Measurements from ENCODE around the gene FADD. TPM values are rescaled to one million over a fixed set of nuclear protein-coding genes. Genes with fewer than 3 reads are reported as not detected.

FADD gene
- total RNA-seq, 1 donor from 2014 or later: 23.0 TPM

DNA sequence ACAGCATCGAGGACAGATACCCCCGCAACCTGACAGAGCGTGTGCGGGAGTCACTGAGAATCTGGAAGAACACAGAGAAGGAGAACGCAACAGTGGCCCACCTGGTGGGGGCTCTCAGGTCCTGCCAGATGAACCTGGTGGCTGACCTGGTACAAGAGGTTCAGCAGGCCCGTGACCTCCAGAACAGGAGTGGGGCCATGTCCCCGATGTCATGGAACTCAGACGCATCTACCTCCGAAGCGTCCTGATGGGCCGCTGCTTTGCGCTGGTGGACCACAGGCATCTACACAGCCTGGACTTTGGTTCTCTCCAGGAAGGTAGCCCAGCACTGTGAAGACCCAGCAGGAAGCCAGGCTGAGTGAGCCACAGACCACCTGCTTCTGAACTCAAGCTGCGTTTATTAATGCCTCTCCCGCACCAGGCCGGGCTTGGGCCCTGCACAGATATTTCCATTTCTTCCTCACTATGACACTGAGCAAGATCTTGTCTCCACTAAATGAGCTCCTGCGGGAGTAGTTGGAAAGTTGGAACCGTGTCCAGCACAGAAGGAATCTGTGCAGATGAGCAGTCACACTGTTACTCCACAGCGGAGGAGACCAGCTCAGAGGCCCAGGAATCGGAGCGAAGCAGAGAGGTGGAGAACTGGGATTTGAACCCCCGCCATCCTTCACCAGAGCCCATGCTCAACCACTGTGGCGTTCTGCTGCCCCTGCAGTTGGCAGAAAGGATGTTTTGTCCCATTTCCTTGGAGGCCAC lies 3.3 kb downstream of the FADD start:
- no peak for DNase-seq
- Histone ChIP-seq H3K27me3 (ENCODE audit: low read depth) (no peaks in the 10 kb centered on the region), H3K4me1 (peaks cover 20% of the 10 kb centered on the region), H3K4me3 (no peak overlapping the region), H3K36me3 (peaks cover 39% of the 10 kb centered on the region), H3K27ac (no peak overlapping the region), H3K9me3 (no peaks in the 10 kb centered on the region)
- TF ChIP-seq, protein P1, sequence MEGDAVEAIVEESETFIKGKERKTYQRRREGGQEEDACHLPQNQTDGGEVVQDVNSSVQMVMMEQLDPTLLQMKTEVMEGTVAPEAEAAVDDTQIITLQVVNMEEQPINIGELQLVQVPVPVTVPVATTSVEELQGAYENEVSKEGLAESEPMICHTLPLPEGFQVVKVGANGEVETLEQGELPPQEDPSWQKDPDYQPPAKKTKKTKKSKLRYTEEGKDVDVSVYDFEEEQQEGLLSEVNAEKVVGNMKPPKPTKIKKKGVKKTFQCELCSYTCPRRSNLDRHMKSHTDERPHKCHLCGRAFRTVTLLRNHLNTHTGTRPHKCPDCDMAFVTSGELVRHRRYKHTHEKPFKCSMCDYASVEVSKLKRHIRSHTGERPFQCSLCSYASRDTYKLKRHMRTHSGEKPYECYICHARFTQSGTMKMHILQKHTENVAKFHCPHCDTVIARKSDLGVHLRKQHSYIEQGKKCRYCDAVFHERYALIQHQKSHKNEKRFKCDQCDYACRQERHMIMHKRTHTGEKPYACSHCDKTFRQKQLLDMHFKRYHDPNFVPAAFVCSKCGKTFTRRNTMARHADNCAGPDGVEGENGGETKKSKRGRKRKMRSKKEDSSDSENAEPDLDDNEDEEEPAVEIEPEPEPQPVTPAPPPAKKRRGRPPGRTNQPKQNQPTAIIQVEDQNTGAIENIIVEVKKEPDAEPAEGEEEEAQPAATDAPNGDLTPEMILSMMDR (IDR thresholded peaks at IDR 0.05): no peak
- intact Hi-C loops (cut with DNase I): no loop called here
- ATAC-seq: no peak

DNA sequence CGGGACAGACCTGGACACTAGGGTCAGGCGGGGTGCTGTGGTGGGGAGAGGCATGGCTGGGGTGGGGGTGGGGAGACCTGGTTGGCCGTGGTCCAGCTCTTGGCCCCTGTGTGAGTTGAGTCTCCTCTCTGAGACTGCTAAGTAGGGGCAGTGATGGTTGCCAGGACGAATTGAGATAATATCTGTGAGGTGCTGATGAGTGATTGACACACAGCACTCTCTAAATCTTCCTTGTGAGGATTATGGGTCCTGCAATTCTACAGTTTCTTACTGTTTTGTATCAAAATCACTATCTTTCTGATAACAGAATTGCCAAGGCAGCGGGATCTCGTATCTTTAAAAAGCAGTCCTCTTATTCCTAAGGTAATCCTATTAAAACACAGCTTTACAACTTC lies 3.9 kb downstream of the FADD start:
- ATAC-seq: no peak
- TF ChIP-seq, protein P1 (IDR thresholded peaks at IDR 0.05): no peak
- DNase-seq: no peak
- intact Hi-C loops (cut with DNase I): no loop called here
- peaks cover 20% of the 10 kb centered on the region for H3K4me1 ChIP-seq
- no peak overlapping the region for H3K4me3 ChIP-seq
- H3K27ac ChIP-seq: no peak overlapping the region
- no peaks in the 10 kb centered on the region for H3K27me3 ChIP-seq (ENCODE audit: low read depth)
- H3K36me3 ChIP-seq: peaks cover 39% of the 10 kb centered on the region
- H3K9me3 ChIP-seq: no peaks in the 10 kb centered on the region

DNA sequence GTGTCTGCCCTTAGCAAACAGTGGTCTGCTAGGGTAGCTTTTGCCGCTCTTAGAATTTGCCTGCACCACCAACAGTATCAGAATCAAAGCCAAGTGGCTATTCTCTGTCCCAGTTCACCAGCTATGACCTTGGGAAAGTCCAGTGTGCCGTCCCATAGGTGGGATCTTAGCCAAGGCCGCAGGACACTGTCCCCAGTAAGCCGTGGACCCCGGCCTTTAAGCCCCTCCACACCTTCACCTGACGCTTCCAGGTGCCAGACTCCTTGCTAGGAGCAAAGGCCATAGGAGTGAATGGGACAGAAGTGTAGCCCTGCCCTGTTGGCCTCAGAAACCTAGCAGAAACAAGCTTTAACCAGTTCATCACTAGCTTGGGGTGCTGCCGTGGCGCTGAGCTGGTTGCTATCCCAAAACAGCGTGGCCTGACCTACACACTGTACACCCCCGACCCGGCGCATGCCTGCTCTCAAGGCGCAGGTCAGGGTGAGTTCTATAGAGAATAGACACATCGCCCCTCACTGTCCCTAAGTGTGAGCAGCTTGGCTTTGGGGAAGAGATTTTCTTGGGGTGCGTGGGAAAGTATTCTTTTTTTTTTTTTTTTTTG lies 4.5 kb downstream of the FADD start:
- Histone ChIP-seq H3K4me1 (peaks cover 18% of the 10 kb centered on the region), H3K4me3 (no peak overlapping the region), H3K27me3 (ENCODE audit: low read depth) (no peaks in the 10 kb centered on the region), H3K9me3 (no peaks in the 10 kb centered on the region), H3K27ac (no peak overlapping the region), H3K36me3 (peaks cover 39% of the 10 kb centered on the region)
- no peak for ATAC-seq
- TF ChIP-seq, protein P1 (IDR thresholded peaks at IDR 0.05): no peak
- no peak for DNase-seq
- intact Hi-C loops (cut with DNase I): no loop called here

DNA sequence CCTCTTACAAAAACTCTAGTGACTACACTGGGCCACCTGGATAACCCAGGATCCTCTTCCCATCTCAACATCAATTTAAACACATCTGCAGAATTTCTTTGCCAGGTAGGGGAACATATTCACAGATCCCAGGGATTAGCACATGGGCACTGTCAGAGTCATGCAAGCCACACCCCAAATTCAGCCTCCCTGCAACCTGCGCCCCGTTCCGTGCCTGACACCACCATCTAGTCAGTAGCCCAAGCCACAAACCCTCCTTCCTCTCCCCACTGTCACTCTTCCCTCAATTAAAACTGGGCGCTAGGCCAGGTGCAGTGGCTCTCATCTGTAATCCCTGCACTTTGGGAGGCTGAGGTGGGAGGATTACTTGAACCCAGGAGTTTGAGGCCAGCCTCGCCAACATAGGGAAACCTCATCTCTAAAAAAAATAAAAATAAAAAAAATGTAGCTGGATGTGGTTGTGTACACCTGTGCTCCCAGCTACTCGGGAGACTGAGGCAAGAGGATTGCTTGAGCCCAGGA lies 6.4 kb downstream of the FADD start:
- intact Hi-C loops (cut with DNase I): no loop called here
- H3K27ac ChIP-seq: no peak overlapping the region
- ATAC-seq (no peak), DNase-seq (no peak)
- TF ChIP-seq, protein P1 (IDR thresholded peaks at IDR 0.05): no peak
- H3K9me3 ChIP-seq: no peaks in the 10 kb centered on the region
- H3K27me3 ChIP-seq (ENCODE audit: low read depth): no peaks in the 10 kb centered on the region
- H3K4me1 ChIP-seq: peaks cover 10% of the 10 kb centered on the region
- H3K4me3 ChIP-seq: no peak overlapping the region
- H3K36me3 ChIP-seq: peaks cover 39% of the 10 kb centered on the region

DNA sequence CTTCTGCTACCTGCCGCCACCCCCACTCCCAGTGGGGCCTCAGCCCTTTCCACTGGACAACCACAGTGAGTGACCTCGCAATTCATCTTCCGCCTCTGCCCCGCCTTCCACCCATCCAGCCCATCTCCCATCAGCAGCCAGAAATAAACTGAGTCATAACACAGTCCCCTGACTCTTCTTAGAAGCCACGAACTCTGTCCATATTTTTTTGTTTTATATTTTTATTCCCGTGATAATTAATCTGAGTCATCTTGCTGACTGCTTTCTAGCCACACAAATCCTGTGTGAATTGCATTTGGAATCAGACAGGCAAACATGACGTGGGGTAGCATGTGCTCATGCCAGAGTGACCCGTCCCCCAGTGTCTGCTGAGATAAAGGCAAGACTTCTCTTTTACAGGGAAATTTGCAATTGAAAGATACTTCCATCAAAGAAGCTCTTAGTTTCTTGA lies 7.0 kb downstream of the FADD start:
- peaks cover 39% of the 10 kb centered on the region for H3K36me3 ChIP-seq
- no peaks in the 10 kb centered on the region for H3K9me3 ChIP-seq
- H3K27me3 ChIP-seq (ENCODE audit: low read depth): no peaks in the 10 kb centered on the region
- H3K4me1 ChIP-seq: peaks cover 4% of the 10 kb centered on the region
- no peak overlapping the region for H3K27ac ChIP-seq
- ATAC-seq (no peak), DNase-seq (no peak)
- no peak overlapping the region for H3K4me3 ChIP-seq
- intact Hi-C loops (cut with DNase I): no loop called here
- TF ChIP-seq, protein P1 (IDR thresholded peaks at IDR 0.05): no peak

All from lower lobe of right lung (tissue), 2 donors.